ENCODE measurements around the gene ETHE1. TPM values are rescaled to one million over a fixed set of nuclear protein-coding genes. Genes with fewer than 3 reads are reported as not detected.

The ETHE1 gene
- total RNA-seq, 1 donor from 2014 or later: 42.9 TPM

GRCh38 chr19:43562698-43563241 is 35.8 kb upstream of the ETHE1 start:
- Mint-ChIP-seq H3K27me3 (ENCODE audit: unreplicated experiment) (peaks cover 9% of the 10 kb centered on the region), H3K4me3 (ENCODE audit: unreplicated experiment) (no peak overlapping the region), H3K27ac (ENCODE audit: unreplicated experiment) (no peak overlapping the region), H3K4me1 (ENCODE audit: unreplicated experiment) (no peaks in the 10 kb centered on the region), H3K36me3 (ENCODE audit: low read depth, unreplicated experiment) (peaks cover 26% of the 10 kb centered on the region), H3K9me3 (ENCODE audit: unreplicated experiment) (no peaks in the 10 kb centered on the region)
- DNase-seq (ENCODE audit: low spot score): no peak
- TF ChIP-seq CTCF (IDR thresholded peaks at IDR 0.05; ENCODE audit: unreplicated experiment): no peak

- Mint-ChIP-seq H3K27ac (ENCODE audit: unreplicated experiment) (peak overlapping the region; percentile 70), H3K27me3 (ENCODE audit: unreplicated experiment) (peaks cover 9% of the 10 kb centered on the region), H3K36me3 (ENCODE audit: low read depth, unreplicated experiment) (peaks cover 26% of the 10 kb centered on the region), H3K4me3 (ENCODE audit: unreplicated experiment) (no peak overlapping the region), H3K4me1 (ENCODE audit: unreplicated experiment) (no peaks in the 10 kb centered on the region), H3K9me3 (ENCODE audit: unreplicated experiment) (no peaks in the 10 kb centered on the region)
- DNase-seq (ENCODE audit: low spot score): no peak
- no peak for TF ChIP-seq CTCF (IDR thresholded peaks at IDR 0.05; ENCODE audit: unreplicated experiment)
Measured at GRCh38 chr19:43562226-43562697, 35.3 kb upstream of the ETHE1 start.

- Mint-ChIP-seq H3K36me3 (ENCODE audit: low read depth, unreplicated experiment) (peaks cover 26% of the 10 kb centered on the region), H3K4me1 (ENCODE audit: unreplicated experiment) (no peaks in the 10 kb centered on the region), H3K27me3 (ENCODE audit: unreplicated experiment) (peaks cover 9% of the 10 kb centered on the region), H3K9me3 (ENCODE audit: unreplicated experiment) (no peaks in the 10 kb centered on the region), H3K27ac (ENCODE audit: unreplicated experiment) (peak overlapping the region; percentile 39), H3K4me3 (ENCODE audit: unreplicated experiment) (peak overlapping the region; percentile 29)
- TF ChIP-seq CTCF (IDR thresholded peaks at IDR 0.05; ENCODE audit: unreplicated experiment): no peak
- no peak for DNase-seq (ENCODE audit: low spot score)
Measured at GRCh38 chr19:43561139-43561970, 34.4 kb upstream of the ETHE1 start.

GRCh38 chr19:43560687-43561086 is 33.7 kb upstream of the ETHE1 start:
- Mint-ChIP-seq H3K9me3 (ENCODE audit: unreplicated experiment) (no peaks in the 10 kb centered on the region), H3K27me3 (ENCODE audit: unreplicated experiment) (peaks cover 9% of the 10 kb centered on the region), H3K4me1 (ENCODE audit: unreplicated experiment) (no peaks in the 10 kb centered on the region), H3K27ac (ENCODE audit: unreplicated experiment) (peak overlapping the region; percentile 57), H3K36me3 (ENCODE audit: low read depth, unreplicated experiment) (peaks cover 26% of the 10 kb centered on the region), H3K4me3 (ENCODE audit: unreplicated experiment) (peak overlapping the region; percentile 29)
- TF ChIP-seq CTCF (IDR thresholded peaks at IDR 0.05; ENCODE audit: unreplicated experiment): no peak
- no peak for DNase-seq (ENCODE audit: low spot score)

Data from endothelial cell (in vitro differentiated cells).